Endometrium (tissue), 2 donors: ENCODE data around the gene GPR39.

Experiments
- FAIRE-seq: peaks from 2 replicates; lab custom pipeline; 2012; peaks lifted over from hg19 to GRCh38; lab: Jason Lieb, UNC
- donor health status: control.
- donor health status: control.

GPR39 gene

GRCh38 chr2:132567682-132568081 is 151.1 kb downstream of the GPR39 start:
- no peak for FAIRE-seq

- FAIRE-seq, result no peak
Measured at GRCh38 chr2:132568656-132569055, 152.1 kb downstream of the GPR39 start.

GRCh38 chr2:132573444-132574007 is 156.9 kb downstream of the GPR39 start:
- FAIRE-seq, result no peak

DNA sequence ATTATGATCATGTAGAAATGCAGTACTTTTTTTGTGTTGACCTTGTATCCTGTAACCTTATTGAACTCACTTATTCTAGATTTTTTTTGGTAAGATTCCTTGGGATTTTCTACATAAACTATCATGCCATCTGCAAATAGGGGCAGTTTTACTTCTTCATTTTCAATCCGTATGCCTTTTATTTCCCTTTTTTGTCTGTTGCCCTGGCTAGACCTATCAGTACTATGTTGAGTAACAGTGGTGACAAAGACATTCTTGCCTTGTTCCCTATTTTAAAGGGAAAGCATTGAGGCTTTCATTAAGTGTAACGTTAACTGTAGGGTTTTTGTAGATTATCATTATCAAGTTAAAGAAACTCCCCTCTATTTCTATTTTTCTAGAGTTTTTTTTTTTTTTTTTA is 161.1 kb downstream of the GPR39 start:
- FAIRE-seq, result no peak

DNA sequence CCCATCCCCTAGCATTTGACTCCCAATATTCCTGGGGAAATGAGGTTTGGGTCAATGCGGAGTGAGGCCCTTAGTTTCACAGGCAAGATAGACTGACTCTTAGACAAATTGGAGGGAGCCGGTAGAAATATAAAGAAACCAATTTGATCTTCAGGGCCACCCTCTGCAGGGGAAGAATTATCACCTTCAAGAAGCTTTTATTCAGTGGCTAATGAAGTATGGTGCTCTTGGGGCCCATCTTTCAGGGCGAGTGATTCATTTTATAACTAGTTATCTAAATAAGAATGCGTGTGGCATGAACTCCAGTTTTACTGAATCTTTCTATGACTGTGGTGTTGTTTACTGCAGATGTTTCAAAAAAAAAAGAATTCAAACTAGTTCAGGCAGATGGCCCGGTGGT is 165.0 kb downstream of the GPR39 start:
- no peak for FAIRE-seq

GRCh38 chr2:132581991-132582738 is 165.6 kb downstream of the GPR39 start:
- no peak for FAIRE-seq

DNA sequence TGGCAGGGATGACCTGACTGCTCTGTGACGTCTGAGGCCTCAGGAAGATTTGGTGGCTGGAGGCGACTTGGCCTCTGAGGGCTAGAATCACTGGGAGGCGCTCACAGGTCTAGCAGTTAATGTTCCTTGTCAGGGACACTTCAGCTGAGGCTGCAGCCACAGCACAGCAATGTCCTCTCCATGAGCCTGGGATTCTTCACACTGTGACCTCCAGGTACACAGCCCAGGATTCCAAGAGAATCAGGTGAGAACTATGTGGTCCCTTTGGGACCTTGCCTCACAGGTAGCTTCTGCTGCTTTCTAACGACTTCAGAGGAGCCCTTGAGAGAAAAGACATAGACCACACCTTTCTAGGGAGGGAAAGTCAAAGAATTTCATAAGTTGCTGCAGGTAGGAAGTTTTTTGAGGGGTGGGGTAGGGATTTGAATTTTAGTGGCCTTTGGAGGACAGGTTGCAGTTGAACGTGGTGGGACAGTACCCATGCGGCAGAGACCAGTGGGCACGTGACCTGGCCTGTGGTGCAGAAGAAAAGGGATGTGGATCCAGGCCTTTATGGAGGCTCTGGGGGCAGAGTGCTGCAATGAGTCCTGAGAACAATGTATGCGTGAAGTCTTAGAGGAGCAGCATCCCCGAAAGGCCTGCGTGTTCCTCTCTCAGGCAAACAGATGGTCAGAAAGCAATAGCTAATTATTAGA is 167.2 kb downstream of the GPR39 start:
- FAIRE-seq, result no peak

DNA sequence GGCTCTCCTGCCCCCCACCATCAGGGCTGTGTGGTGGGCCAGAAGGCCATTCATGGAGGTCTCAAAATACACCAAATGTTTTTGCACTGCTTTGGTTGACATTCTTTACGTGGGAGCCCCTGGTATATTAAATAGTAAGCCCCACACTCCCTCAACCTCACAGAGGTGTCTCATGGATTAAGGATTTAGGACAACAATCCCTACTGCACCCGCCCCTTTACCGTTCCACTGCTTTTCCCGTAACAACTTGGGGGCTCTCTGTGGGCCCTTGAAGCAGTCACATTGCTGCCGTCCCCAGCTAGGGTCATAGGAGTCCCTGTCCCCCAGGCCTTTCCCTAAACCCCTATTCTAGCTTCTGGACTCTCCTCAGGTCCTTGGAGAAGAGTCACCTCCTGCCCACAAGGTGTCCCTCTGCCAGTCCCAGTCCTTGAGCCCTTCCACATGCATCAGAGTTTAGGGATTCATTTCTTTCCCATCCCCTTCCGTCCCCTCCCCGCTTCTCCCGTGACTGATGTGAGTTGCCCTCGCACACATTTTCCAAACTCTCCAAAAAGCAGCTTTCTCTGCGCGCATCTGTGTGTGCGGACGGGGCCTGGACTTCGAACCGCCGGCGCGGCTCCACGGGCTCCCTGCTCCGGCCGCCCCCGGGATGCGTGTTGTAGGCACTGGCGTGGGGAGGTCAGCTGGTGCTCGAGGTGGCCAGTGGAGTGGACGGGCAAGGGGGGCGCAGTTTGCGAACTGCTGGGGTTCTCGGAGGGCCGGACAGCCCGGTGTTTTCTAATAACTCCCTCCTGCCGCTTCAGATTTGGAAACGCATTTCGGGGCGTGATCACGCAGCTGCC is 168.6 kb downstream of the GPR39 start:
- FAIRE-seq, result no peak

DNA sequence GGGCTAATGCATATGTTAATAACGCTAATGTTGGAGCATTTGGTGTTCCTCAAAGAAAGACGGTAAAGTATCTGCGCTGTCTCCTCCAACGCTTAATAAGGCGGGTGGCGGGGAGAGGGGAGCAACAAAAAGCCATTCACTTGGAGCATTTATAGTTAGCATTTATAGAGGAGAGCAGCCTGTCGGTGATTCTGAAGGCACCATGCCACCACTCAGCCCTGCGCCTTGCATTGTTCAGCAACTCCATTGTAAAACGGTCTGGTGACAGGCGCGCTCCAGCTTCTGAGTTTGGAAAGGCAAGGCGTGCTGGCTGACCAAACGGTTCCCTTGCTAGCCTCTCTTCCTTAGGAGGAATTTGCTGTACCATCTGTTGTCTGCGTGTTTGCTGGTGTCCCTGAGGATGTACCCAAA is 169.5 kb downstream of the GPR39 start:
- FAIRE-seq, result no peak

DNA sequence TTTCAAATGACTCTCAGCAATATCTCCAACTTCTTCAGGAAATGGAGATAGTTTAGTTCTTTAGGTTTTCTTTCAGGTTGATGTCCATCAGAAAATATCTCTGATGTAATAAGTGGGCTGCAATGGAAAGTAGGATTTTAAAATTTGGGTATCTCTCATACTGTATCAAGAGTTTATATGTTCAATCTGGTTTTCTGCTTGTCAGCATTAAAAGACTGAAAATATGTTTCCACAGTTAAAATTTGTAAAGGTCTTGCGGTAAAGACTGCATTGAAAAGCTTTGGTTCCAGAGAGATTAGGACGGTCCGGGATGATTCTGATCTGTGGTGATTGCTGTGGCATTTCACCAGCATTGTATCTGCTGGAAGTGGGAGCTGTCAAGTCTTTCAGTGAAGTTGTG is 170.2 kb downstream of the GPR39 start:
- FAIRE-seq, result no peak

DNA sequence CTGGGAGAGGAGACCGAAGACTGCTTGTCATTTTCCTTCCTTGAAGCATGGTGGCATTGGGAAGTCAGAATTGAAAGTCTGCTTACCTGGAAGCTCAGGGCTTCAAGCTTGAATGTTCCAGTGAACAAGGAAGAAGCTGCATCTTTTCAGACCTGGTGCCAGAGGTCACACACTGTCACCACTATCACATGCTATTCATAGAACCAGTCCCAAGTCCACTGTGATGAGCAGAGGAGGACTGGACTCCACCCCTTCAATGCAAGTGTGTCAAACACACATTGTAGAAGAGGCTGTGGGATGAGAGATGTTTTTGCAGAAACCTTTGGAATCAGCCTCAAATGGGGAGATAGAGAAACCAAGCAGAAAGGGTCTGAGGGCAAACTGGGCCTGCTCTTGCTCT is 172.0 kb downstream of the GPR39 start:
- FAIRE-seq, result no peak

DNA sequence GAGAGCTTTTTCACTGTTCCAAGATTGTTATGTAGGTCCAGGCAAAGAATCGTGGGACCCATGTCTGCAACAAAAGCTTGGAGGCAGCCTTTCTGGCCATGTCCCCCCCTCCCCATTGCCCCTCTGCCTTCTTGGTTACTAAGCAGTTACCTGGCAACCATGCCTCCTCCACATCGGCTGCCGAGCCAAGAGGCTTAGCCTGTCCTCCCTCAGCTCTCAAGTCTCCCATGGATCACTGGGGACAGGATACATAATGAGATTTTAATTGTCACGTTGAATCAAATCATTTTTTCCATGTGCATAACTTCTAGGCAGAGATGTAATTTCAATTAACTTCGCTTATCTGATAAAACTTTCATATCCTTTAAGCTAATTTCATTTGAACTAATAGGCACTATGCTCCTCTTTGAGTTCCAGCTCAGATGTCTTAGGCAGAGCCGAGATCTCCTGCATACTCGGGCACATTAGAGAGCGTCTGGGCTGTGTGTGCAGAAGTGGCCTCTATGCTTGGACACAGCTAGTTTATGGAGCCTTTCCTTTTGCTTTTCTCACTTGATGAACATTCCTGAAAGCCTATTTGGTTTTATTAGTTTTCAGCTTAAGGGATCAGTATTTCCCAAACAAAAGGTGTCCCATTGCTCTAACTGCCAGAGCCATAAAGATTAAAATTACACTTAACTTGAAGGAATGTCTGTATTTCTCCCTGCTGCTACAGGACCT is 172.7 kb downstream of the GPR39 start:
- no peak for FAIRE-seq

GRCh38 chr2:132589966-132590365 is 173.4 kb downstream of the GPR39 start:
- no peak for FAIRE-seq

- no peak for FAIRE-seq
Measured at GRCh38 chr2:132593171-132593570, 176.6 kb downstream of the GPR39 start.

- no peak for FAIRE-seq
Measured at GRCh38 chr2:132595186-132595585, 178.6 kb downstream of the GPR39 start.

- no peak for FAIRE-seq
Measured at GRCh38 chr2:132595693-132596092, 179.1 kb downstream of the GPR39 start.

DNA sequence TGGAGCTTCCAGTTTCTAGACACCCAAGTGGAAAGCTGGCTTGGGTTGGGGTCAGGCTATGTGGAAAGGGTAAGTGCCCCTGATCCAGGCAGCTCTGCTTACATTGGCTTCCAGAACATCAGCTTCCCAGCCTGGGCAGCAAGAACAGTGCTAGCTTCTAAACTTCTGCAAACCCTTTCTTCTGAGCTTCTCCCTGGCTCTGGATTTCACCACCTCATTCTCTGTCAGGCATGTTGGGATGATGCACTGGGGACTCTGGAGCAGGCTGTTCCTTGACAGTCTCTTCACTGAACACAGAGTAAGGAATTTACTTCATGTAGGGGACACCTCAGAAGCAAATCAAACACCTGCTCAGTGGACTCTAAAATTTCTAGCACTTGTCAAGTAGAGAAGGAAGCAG is 180.6 kb downstream of the GPR39 start:
- FAIRE-seq, result no peak

DNA sequence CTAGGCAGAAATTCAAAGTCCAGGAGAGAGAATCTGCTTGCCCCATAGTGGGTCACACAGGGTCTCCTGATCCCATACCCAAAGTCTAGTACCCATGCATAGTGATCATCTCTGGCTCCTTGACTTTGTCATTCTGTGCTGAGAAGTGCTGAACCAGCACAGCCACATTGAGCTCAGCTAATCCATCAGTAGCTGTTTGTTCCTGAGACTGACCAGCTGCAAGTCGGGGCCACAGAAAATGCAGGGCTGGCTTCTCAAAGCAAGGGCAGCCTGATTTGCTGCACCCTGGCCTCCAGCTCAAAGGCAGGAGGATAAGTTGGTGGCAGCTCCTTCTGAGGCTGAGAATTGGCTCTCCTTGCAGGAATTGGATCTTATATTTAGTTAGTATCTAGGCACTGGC is 181.2 kb downstream of the GPR39 start:
- FAIRE-seq, result no peak

DNA sequence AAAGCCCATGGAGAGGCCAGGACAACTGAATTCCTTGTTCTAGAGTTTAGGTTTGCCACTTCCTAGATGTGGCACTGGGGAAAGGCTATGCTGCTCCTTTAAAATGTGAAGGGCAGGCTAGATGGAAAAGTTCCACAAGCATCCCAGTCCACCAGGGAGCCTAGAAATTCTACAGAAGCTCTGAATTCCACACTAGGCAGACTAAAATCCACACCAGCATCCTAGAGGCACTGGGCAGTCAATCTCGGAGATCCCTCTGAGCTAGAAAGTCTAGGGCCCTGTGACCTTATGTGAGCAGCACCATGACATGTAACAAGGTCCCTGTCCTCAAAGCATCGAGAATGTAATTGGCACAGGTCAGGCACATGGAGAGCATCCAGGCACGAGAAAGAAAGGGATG is 181.9 kb downstream of the GPR39 start:
- no peak for FAIRE-seq

DNA sequence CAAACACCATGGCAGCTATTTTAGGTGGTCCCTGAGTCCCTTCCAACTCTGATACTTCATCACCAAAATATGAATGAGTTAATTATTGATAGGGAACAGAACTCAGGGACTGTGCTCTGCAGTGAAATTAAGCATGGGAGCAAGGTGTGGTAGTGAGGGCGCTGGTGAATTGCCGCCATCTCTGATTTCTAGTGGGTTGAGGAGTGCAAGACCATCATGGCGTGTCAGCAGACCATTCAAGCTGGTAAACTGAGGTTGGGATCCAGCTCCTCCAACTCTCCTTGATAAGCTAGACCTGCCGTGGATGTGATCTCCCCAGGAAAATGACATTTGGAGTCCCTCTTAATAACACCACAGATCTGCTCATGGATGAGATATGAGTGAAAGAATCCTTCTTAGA is 183.0 kb downstream of the GPR39 start:
- FAIRE-seq, result no peak

GRCh38 chr2:132604561-132604960 is 188.0 kb downstream of the GPR39 start:
- no peak for FAIRE-seq
